GM23338 (cell line): ENCODE measurements around the gene VAV3.

ENCODE experiments used
- CREB1 ChIP-seq: fragments of 250-450 bp; sonication (Bioruptor Pico); IDR thresholded peaks from 2 replicates; pipeline ENCODE4 v1.5.0; 2020; ENCODE audit warnings: low read depth, mild to moderate bottlenecking, moderate library complexity
- EZH2 ChIP-seq: fragments of 200-600 bp; sonication (generic); IDR thresholded peaks from one replicate; pipeline ENCODE4 v1.8.0; 2017; ENCODE audit warnings: antibody characterized with exemption, mild to moderate bottlenecking, low read depth; ENCODE audit not compliant: unreplicated experiment
- EZH2phosphoT487 ChIP-seq: fragments of 200-600 bp; sonication (generic); IDR thresholded peaks from one replicate; pipeline ENCODE4 v1.8.1; 2018; ENCODE audit warnings: antibody characterized with exemption; ENCODE audit not compliant: unreplicated experiment
- POLR2AphosphoS5 ChIP-seq: IDR thresholded peaks from 2 replicates; pipeline ENCODE4 v1.6.1; 2016; ENCODE audit warnings: antibody characterized with exemption, low read depth
- REST ChIP-seq: IDR thresholded peaks from one replicate; pipeline ENCODE4 v1.6.1; 2018; ENCODE audit warnings: antibody characterized with exemption; ENCODE audit not compliant: unreplicated experiment
- TF ChIP-seq, protein P1 (sequence below), 2 experiments: fragments of 200-600 bp in 1 of 2; sonication (generic) in 1 of 2; conservative IDR thresholded peaks; 2 replicates each; pipeline versions ENCODE4 v1.5.1 to v1.6.1; 2016 to 2017; ENCODE audit warnings: antibody characterized with exemption in 2 of 2, low read depth in 2 of 2, mild to moderate bottlenecking in 2 of 2, moderate library complexity in 1 of 2
- TF ChIP-seq, protein P2 (sequence below): IDR thresholded peaks from 2 replicates; pipeline ENCODE4 v1.6.1; 2016; ENCODE audit warnings: antibody characterized with exemption

DNA sequence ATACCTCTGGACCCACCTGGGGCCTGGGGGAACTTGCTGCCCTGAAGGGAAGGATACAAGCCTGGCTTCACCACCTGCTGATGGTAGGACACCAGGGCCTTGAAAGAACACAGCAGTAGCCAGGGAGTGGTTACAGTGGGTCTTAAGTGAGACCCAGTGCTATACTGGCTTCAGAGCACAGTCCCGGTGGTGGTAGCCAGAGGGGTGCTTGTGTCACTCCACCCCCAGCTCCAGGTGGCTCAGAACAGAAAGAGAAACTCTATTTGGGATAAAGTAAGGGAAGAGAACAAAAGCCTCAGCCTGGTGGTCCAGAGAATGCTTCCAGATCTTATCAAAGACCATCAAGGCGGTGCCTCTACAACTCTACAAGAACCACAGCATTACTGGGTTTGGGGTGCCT, 37.2 kb downstream of the VAV3 start:
- TF ChIP-seq, protein P1, sequence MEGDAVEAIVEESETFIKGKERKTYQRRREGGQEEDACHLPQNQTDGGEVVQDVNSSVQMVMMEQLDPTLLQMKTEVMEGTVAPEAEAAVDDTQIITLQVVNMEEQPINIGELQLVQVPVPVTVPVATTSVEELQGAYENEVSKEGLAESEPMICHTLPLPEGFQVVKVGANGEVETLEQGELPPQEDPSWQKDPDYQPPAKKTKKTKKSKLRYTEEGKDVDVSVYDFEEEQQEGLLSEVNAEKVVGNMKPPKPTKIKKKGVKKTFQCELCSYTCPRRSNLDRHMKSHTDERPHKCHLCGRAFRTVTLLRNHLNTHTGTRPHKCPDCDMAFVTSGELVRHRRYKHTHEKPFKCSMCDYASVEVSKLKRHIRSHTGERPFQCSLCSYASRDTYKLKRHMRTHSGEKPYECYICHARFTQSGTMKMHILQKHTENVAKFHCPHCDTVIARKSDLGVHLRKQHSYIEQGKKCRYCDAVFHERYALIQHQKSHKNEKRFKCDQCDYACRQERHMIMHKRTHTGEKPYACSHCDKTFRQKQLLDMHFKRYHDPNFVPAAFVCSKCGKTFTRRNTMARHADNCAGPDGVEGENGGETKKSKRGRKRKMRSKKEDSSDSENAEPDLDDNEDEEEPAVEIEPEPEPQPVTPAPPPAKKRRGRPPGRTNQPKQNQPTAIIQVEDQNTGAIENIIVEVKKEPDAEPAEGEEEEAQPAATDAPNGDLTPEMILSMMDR (conservative IDR thresholded peaks at IDR 0.05; ENCODE audit: low read depth in 2 of 2) = no peak
- TF ChIP-seq EZH2 = no peak
- no peak for TF ChIP-seq CREB1 (CRISPR knock-in tag)
- TF ChIP-seq REST = no peak
- no peak for TF ChIP-seq EZH2phosphoT487
- no peak for TF ChIP-seq POLR2AphosphoS5
- TF ChIP-seq, protein P2, sequence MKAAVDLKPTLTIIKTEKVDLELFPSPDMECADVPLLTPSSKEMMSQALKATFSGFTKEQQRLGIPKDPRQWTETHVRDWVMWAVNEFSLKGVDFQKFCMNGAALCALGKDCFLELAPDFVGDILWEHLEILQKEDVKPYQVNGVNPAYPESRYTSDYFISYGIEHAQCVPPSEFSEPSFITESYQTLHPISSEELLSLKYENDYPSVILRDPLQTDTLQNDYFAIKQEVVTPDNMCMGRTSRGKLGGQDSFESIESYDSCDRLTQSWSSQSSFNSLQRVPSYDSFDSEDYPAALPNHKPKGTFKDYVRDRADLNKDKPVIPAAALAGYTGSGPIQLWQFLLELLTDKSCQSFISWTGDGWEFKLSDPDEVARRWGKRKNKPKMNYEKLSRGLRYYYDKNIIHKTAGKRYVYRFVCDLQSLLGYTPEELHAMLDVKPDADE = no peak
